ENCODE data around the gene ERLIN1. TPM values are rescaled to one million over a fixed set of nuclear protein-coding genes. Genes with fewer than 3 reads are reported as not detected.
A peak's percentile ranks its signal among the peaks of the same experiment; 100 is the strongest.

ERLIN1 gene
- total RNA-seq, 6 experiments from 2014 or later = 37.1 to 82.0 (median 54.1) TPM

DNA sequence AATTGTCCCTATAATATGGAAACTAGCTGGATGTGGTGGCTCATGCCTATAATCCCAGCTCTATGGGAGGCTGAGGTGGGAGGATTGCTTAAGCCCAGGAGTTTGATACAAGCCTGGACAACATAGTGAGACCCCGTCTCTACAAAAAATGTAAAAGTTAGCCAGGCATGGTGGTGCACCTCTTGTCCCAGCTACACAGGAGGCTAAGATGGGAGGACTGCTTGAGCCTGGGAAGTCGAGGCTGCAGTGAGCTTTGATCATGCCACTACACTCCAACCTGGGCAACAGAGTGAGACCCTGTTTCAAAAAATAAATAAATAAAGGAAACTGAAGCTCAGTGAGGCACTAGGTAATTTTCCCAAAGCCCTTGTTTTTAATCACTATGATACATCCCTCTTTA, 15.7 kb upstream of the ERLIN1 start:
- peaks cover 0 to 69% (median 17%) of the 10 kb centered on the region in 4 donors for H3K36me3 ChIP-seq
- 95% methylated on average over 2 of the region's 2 CpGs for WGBS (ENCODE audit: insufficient coverage, low coverage, low lambda C conversion rate, missing lambda C conversion rate)
- no peaks in the 10 kb centered on the region for H3K9me3 ChIP-seq
- H3K4me1 ChIP-seq = no peaks in the 10 kb centered on the region
- H3K27me3 ChIP-seq = no peaks in the 10 kb centered on the region
- TF ChIP-seq CTCF (IDR thresholded peaks at IDR 0.05) = no peak
- TF ChIP-seq POLR2A (IDR thresholded peaks at IDR 0.05) = no peak
- no peak overlapping the region for H3K4me3 ChIP-seq
- DNase-seq = no peak
- intact Hi-C loops (cut with DNase I) = no loop called here
- ATAC-seq = no peak
- no peak overlapping the region for H3K27ac ChIP-seq

DNA sequence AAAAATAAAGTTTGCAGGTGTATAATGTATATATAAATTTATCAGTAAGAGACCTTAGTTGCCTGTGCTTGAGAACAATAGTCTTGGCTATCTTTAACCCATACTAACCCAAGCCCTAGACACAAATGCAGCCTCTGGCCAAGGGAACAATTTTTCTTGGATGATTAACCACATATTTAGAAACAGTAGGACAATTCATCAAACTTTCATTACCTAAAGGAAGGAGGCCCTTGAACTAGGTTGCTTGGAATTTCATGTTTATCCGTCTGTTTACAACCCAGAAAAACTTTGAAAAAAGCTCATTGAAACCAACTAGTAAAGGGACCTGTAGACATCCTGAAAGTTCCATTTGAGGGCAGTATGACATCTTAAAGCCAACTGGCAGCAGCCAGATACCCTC, 8.9 kb upstream of the ERLIN1 start:
- ATAC-seq (no peak), DNase-seq (no peak)
- Histone ChIP-seq H3K4me3 (no peak overlapping the region), H3K27ac (no peak overlapping the region), H3K9me3 (no peaks in the 10 kb centered on the region), H3K27me3 (no peaks in the 10 kb centered on the region), H3K36me3 (peaks cover 0 to 57% (median 13%) of the 10 kb centered on the region in 4 donors), H3K4me1 (no peaks in the 10 kb centered on the region)
- no peak for TF ChIP-seq CTCF (IDR thresholded peaks at IDR 0.05)
- TF ChIP-seq POLR2A (IDR thresholded peaks at IDR 0.05) = no peak
- intact Hi-C loops (cut with DNase I) = loop anchor here in 1 of 2 donors (5.0 kb wide), 1 partner anchor 73 kb away; the partner anchor contains the start of gene CWF19L1
- WGBS (ENCODE audit: insufficient coverage, low coverage, low lambda C conversion rate, missing lambda C conversion rate) = 100% methylated on average over 1 of the region's 1 CpG

DNA sequence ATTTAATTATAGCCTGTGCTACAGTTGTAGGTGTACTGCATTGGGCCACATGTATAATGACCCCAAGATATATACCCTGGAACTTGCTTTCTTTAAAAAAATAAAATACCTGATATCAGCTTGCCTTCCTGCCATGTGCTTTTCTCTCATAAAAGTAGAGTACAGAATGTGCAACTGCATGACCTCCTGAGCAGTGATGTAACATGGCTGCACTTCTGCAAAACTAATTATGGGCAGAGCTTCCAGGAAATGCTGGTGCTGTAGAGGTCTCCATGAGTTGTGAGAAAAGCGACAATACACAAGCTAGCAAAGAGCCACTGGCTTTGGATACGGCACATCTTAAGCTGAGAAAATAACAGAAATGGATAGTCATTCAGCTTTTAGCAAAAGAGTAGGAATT, 6.5 kb upstream of the ERLIN1 start:
- no peak overlapping the region for H3K27ac ChIP-seq
- peaks cover 0 to 45% (median 11%) of the 10 kb centered on the region in 4 donors for H3K36me3 ChIP-seq
- WGBS (ENCODE audit: insufficient coverage, low coverage, low lambda C conversion rate, missing lambda C conversion rate) = 75% methylated on average over 2 of the region's 2 CpGs
- DNase-seq (no peak), ATAC-seq (peak; percentile 30 to 59 (median 53))
- H3K9me3 ChIP-seq = no peaks in the 10 kb centered on the region
- intact Hi-C loops (cut with DNase I) = no loop called here
- H3K4me3 ChIP-seq = no peak overlapping the region
- no peaks in the 10 kb centered on the region for H3K27me3 ChIP-seq
- H3K4me1 ChIP-seq = peaks cover 0 to 2% (median 0%) of the 10 kb centered on the region in 4 donors
- TF ChIP-seq CTCF (IDR thresholded peaks at IDR 0.05) (no peak), POLR2A (IDR thresholded peaks at IDR 0.05) (no peak)

DNA sequence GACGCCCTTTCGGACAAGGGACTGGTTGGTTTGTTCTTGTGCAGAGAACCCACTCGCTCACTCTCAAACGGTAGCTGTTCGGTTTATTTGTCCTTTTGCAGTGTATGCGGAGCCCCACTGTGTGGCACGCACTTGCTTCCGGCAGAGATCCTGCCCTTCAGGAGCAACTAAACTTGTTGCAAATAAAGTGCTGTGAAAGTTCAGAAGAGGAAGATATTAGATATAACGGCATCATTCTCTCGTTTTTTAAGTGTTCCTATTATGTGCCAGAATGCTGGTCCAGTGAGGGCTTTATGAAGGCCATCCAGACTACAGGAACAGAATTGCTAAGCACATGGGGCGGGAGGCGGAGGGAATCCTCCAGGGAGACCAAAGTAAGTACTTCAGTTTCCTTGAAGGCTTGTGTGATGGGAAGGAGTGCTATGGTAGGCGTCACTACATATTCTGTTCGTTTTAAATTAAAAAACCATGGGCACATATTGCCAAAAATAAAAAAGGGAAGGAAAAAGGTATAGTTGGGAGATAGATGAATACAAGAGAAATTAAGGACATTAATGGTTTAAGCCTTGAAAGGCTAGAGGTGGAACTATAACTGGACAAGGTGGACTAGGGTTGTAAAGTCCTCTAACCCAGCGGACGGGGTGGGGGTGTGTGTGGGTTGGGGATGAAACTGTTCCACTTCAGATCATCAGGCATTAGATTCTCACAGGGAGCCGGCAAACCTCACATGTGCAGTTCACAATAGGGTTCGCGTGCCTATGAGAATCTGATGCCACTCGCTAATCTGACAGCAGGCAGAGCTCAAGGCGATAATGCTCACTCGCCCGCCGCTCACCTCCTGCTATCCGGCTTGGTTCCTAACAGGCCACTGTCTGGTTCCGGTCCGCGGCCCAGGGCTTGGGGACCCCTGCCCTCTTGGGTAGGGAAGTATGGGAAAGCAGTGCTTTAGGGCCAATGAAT, 704 bp upstream of the ERLIN1 start:
- WGBS (ENCODE audit: insufficient coverage, low coverage, low lambda C conversion rate, missing lambda C conversion rate) = 4% methylated on average over 16 of the region's 28 CpGs
- Histone ChIP-seq H3K4me3 (peak overlapping the region; percentile 60 to 89 (median 88)), H3K9me3 (no peaks in the 10 kb centered on the region), H3K27me3 (no peaks in the 10 kb centered on the region), H3K36me3 (peaks cover 0 to 22% (median 7%) of the 10 kb centered on the region in 4 donors), H3K4me1 (peaks cover 0 to 34% (median 2%) of the 10 kb centered on the region in 4 donors), H3K27ac (peak overlapping the region; percentile 72 to 90 (median 86))
- ATAC-seq (peak; percentile 37 to 60 (median 52)), DNase-seq (peak in 1 of 3 donors; percentile 38)
- TF ChIP-seq CTCF (IDR thresholded peaks at IDR 0.05) = no peak
- no peak for TF ChIP-seq POLR2A (IDR thresholded peaks at IDR 0.05)
- intact Hi-C loops (cut with DNase I) = no loop called here

Data from right lobe of liver (tissue), 6 donors.